Omental fat pad (tissue), 4 donors: ENCODE measurements around the gene PGS1. TPM values are rescaled to one million over a fixed set of nuclear protein-coding genes. Genes with fewer than 3 reads are reported as not detected.

Experiments used
- ATAC-seq: fragments of 150-250 bp; one replicate; pipeline ENCODE4 v1.9.1; 2016; ENCODE audit warnings: mild to moderate bottlenecking, moderate library complexity; ENCODE audit not compliant: low FRiP score
- DNase-seq: peaks from one replicate; pipeline ENCODE4 v3.0.0-alpha.2; 2019; ENCODE audit warnings: low spot score
- CTCF ChIP-seq, 3 donors: fragments of 450-650 bp; IDR thresholded peaks; one replicate each; pipeline ENCODE4 v1.5.1; 2016 to 2017; ENCODE audit warnings: antibody characterized with exemption in 3 of 3, mild to moderate bottlenecking in 3 of 3, moderate library complexity in 2 of 3
- small RNA-seq: library from RNA; depleted of rRNA; stranded (forward); fragments of <200 nt; gene quantifications from one replicate; pipeline ENCODE3, GENCODE V24; 2016
- total RNA-seq, 4 donors: library from RNA; depleted of rRNA; stranded (reverse); fragments of >200 nt; gene quantifications; one replicate each; pipeline ENCODE4 v1.1.0, GENCODE V29; 2016

Gene PGS1
- total RNA-seq, 4 donors from 2014 or later = 25.8 to 97.2 (median 70.2) TPM

GRCh38 chr17:78466786-78467715, 88.6 kb downstream of the PGS1 start:
- ATAC-seq = no peak
- no peak for DNase-seq
- no peak for TF ChIP-seq CTCF (IDR thresholded peaks at IDR 0.05)

GRCh38 chr17:78468366-78468765, 89.9 kb downstream of the PGS1 start:
- TF ChIP-seq CTCF (IDR thresholded peaks at IDR 0.05) = no peak
- no peak for ATAC-seq
- DNase-seq = no peak

GRCh38 chr17:78469443-78469842, 91.0 kb downstream of the PGS1 start:
- DNase-seq = no peak
- no peak for ATAC-seq
- no peak for TF ChIP-seq CTCF (IDR thresholded peaks at IDR 0.05)

- TF ChIP-seq CTCF (IDR thresholded peaks at IDR 0.05) = no peak
- ATAC-seq (no peak), DNase-seq (no peak)
Observed at GRCh38 chr17:78471635-78472034, 93.2 kb downstream of the PGS1 start.

GRCh38 chr17:78472035-78472905, 93.8 kb downstream of the PGS1 start:
- ATAC-seq = no peak
- TF ChIP-seq CTCF (IDR thresholded peaks at IDR 0.05) = no peak

GRCh38 chr17:78473951-78474613, 95.6 kb downstream of the PGS1 start:
- DNase-seq = no peak
- TF ChIP-seq CTCF (IDR thresholded peaks at IDR 0.05) = no peak
- ATAC-seq = no peak

More at GRCh38 chr17:78472035-78472905, 93.8 kb downstream of the PGS1 start:
- DNase-seq = no peak

Small RNA genes within 50 kb of the gene (small RNA-seq; reads per million reads assigned to genes)
- gene RF00415 = not detected
- not detected for gene RN7SL236P

Other genes starting within 250 kb of the PGS1 start
- 10 to 100 TPM; 21.8 to 72.8 (median 51.3) TPM for gene TMC6, start 249.9 kb upstream of the PGS1 start, total RNA-seq
- gene TMC8, start 247.9 kb upstream of the PGS1 start, total RNA-seq = 10 to 100 TPM in 1 of 4 donors, 1 to 10 TPM in 3; 3.2 to 12.5 (median 6.5) TPM
- not detected for gene C17orf99, start 232.3 kb upstream of the PGS1 start, total RNA-seq
- gene SYNGR2, start 210.1 kb upstream of the PGS1 start, total RNA-seq = 10 to 100 TPM; 24.3 to 80.6 (median 52.4) TPM
- 10 to 100 TPM in 1 of 4 donors, 1 to 10 TPM in 3; 1.4 to 10.6 (median 3.1) TPM for gene TK1, start 191.6 kb upstream of the PGS1 start, total RNA-seq
- gene AFMID, start 191.3 kb upstream of the PGS1 start, total RNA-seq = 10 to 100 TPM; 21.7 to 29.0 (median 26.0) TPM
- gene BIRC5, start 164.4 kb upstream of the PGS1 start, total RNA-seq = 1 to 10 TPM in 2 of 4 donors, under 1 TPM in 1, not detected in 1; 0.84 to 2.6 (median 1.3) TPM
- not detected for gene TMEM235, start 147.0 kb upstream of the PGS1 start, total RNA-seq
- 1,000 to 10,000 TPM in 1 of 4 donors, 100 to 1,000 TPM in 3; 186 to 1,117 (median 634) TPM for gene SOCS3, start 18.6 kb upstream of the PGS1 start, total RNA-seq
- 1 to 10 TPM in 1 of 4 donors, under 1 TPM in 3; 0.24 to 1.4 (median 0.34) TPM for gene DNAH17, start 198.7 kb downstream of the PGS1 start, total RNA-seq